Fibroblast of mammary gland (primary cell): Measurements from ENCODE around the gene MGAT5.

Source experiments
- DNase-seq: peaks from one replicate; pipeline ENCODE4 v3.0.0-alpha.2; 2010; ENCODE audit warnings: low read depth
- H3K4me3 ChIP-seq: 2 replicates; pipeline ENCODE4 v1.5.1; 2011; ENCODE audit warnings: low read depth, mild to moderate bottlenecking, low read length, moderate library complexity; ENCODE audit not compliant: control insufficient read depth
- CTCF ChIP-seq: conservative IDR thresholded peaks from 2 replicates; pipeline ENCODE4 v1.5.1; 2011; ENCODE audit warnings: low read depth, low read length, inconsistent platforms; ENCODE audit not compliant: control insufficient read depth, insufficient read depth

The MGAT5 gene

GRCh38 chr2:134341476-134341875 is 87.6 kb downstream of the MGAT5 start:
- TF ChIP-seq CTCF: no peak
- DNase-seq: no peak
- H3K4me3 ChIP-seq: no peak overlapping the region

DNA sequence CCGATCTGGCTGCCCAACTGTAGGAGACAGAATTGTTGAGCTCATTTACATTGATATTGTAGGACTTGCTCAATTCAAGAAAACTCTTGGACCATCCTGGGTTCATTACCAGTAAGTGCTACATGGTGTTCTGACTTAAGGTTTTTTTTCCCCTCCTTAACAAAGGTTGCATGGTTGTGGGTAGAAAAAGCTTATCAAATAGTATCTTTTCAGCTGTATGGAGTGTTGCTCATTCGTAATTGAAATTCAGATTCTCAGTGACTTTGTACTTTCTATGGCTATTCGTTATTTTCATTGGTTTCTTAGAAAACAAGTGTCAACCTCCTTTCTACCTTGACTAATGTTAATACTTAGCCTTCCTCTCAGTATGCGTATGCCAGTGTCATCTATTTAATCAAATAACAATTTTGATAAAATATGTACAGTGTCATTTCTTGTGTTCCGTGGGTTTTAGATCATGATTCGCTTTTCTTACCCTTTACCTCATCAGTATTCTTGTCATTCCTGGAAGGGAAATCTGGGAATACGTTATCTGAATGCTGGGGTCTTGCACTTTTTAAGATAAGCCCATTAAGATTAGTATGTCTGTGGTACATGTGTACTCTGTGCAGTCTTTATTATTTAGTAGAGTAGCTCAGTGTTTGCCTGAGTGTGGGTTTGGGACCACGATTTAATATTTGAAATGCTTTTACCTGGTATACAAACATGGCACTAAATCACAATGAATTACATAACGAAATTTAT is 91.3 kb downstream of the MGAT5 start:
- H3K4me3 ChIP-seq: no peak overlapping the region
- TF ChIP-seq CTCF: no peak
- DNase-seq: no peak

- TF ChIP-seq CTCF: no peak
- no peak for DNase-seq
- no peak overlapping the region for H3K4me3 ChIP-seq
Observed at GRCh38 chr2:134346141-134346540, 92.3 kb downstream of the MGAT5 start.

GRCh38 chr2:134347756-134348155 is 93.9 kb downstream of the MGAT5 start:
- TF ChIP-seq CTCF: no peak
- DNase-seq: peak; percentile 18
- no peak overlapping the region for H3K4me3 ChIP-seq

GRCh38 chr2:134348239-134348638 is 94.4 kb downstream of the MGAT5 start:
- no peak overlapping the region for H3K4me3 ChIP-seq
- TF ChIP-seq CTCF: no peak
- DNase-seq: peak; percentile 6

DNA sequence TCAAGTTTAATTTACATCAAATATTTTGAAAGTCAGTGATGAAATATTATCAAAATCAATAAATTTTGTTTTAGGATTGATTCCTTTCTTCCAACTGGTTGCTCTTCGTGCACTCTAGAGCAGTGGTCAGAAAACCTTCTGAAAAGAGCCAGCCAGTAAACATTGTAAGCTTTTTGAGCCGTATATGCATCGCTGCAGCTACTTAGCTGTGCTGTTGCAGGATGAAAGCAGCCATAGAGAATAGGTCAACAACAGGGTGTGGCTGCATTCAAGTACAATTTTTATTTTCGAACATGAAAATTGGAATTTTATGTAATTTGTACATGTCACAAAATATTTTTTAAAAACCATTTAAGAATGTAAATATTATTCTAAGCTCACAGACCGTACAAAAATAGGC is 94.9 kb downstream of the MGAT5 start:
- DNase-seq: no peak
- no peak for TF ChIP-seq CTCF
- H3K4me3 ChIP-seq: no peak overlapping the region
